Activated naive CD4-positive, alpha-beta T cell (primary cell): ENCODE data around the gene KITLG.
"Not testable (repeated sequence)": the region's sequence is repeated elsewhere in the genome, so short reads cannot be mapped to it uniquely, and the experiment has no call there.

Experiments
- DNase-seq, 4 experiments: peaks; one replicate each; lab custom pipeline; 2025; lab: John Stamatoyannopoulos, UW

KITLG gene

GRCh38 chr12:88539893-88540292, 40.4 kb downstream of the KITLG start:
- no peak for DNase-seq

GRCh38 chr12:88538697-88539096, 41.6 kb downstream of the KITLG start:
- DNase-seq: no peak

GRCh38 chr12:88538250-88538649, 42.0 kb downstream of the KITLG start:
- no peak for DNase-seq

GRCh38 chr12:88530868-88531267, 49.4 kb downstream of the KITLG start:
- DNase-seq: no peak

- DNase-seq: no peak
Measured at GRCh38 chr12:88529531-88530488, 50.5 kb downstream of the KITLG start.

GRCh38 chr12:88522961-88523360, 57.3 kb downstream of the KITLG start:
- DNase-seq: no peak

GRCh38 chr12:88520436-88520820, 59.8 kb downstream of the KITLG start:
- no peak for DNase-seq

- DNase-seq: no peak
Measured at GRCh38 chr12:88519802-88520435, 60.4 kb downstream of the KITLG start.

- DNase-seq: no peak
Measured at GRCh38 chr12:88518863-88519403, 61.3 kb downstream of the KITLG start.

- no peak for DNase-seq
Measured at GRCh38 chr12:88516811-88517210, 63.5 kb downstream of the KITLG start.

GRCh38 chr12:88510843-88511242, 69.4 kb downstream of the KITLG start:
- no peak for DNase-seq

GRCh38 chr12:88509851-88510250, 70.4 kb downstream of the KITLG start:
- no peak for DNase-seq

GRCh38 chr12:88509347-88509746, 70.9 kb downstream of the KITLG start:
- no peak for DNase-seq

- not testable (repeated sequence) for DNase-seq
Measured at GRCh38 chr12:88507851-88508250, 72.4 kb downstream of the KITLG start.

- no peak for DNase-seq
Measured at GRCh38 chr12:88507270-88507669, 73.0 kb downstream of the KITLG start.

GRCh38 chr12:88505696-88506095, 74.6 kb downstream of the KITLG start:
- no peak for DNase-seq

- DNase-seq: no peak
Measured at GRCh38 chr12:88503281-88503703, 77.0 kb downstream of the KITLG start.

GRCh38 chr12:88501972-88502938, 78.0 kb downstream of the KITLG start:
- no peak for DNase-seq

GRCh38 chr12:88496891-88497371, 83.3 kb downstream of the KITLG start:
- no peak for DNase-seq

- no peak for DNase-seq
Measured at GRCh38 chr12:88496429-88496828, 83.8 kb downstream of the KITLG start.

- DNase-seq: no peak
Measured at GRCh38 chr12:88495031-88495430, 85.2 kb downstream of the KITLG start.

- DNase-seq: no peak
Measured at GRCh38 chr12:88494520-88494919, 85.8 kb downstream of the KITLG start.
